HepG2 (cell line): Measurements from ENCODE around the gene OGFR.

Source experiments
- CREM ChIP-seq, 2 experiments: sonication (generic) in 1 of 2; formaldehyde crosslinking in 1 of 2; IDR thresholded peaks; 2 replicates each; pipeline versions ENCODE4 v1.4.0 to v1.6.1; 2016 to 2020; ENCODE audit warnings: antibody characterized with exemption in 1 of 2, mild to moderate bottlenecking in 1 of 2, missing genetic modification reagents in 1 of 2
- FLYWCH1 ChIP-seq: sonication (generic); formaldehyde crosslinking; IDR thresholded peaks from 2 replicates; pipeline ENCODE4 v1.8.1; 2023; ENCODE audit warnings: mild to moderate bottlenecking, missing genetic modification reagents
- GTF2F1 ChIP-seq: fragments of 150-350 bp; IDR thresholded peaks from 2 replicates; pipeline ENCODE4 v1.6.1; 2014; ENCODE audit warnings: low read length
- NCOA1 ChIP-seq: sonication (generic); formaldehyde crosslinking; IDR thresholded peaks from 2 replicates; pipeline ENCODE4 v1.9.0; 2021; ENCODE audit warnings: missing genetic modification reagents
- NFYB ChIP-seq: sonication (generic); formaldehyde crosslinking; IDR thresholded peaks from 2 replicates; pipeline ENCODE4 v1.4.0; 2020; ENCODE audit warnings: missing genetic modification reagents
- POLR2AphosphoS5 ChIP-seq: IDR thresholded peaks from 2 replicates; pipeline ENCODE4 v1.6.1; 2012; ENCODE audit warnings: low read depth, low read length
- PREB ChIP-seq: sonication (generic); formaldehyde crosslinking; IDR thresholded peaks from 2 replicates; pipeline ENCODE4 v1.4.0; 2020; ENCODE audit warnings: missing genetic modification reagents
- RAD21 ChIP-seq: fragments of 450-650 bp; formaldehyde crosslinking; IDR thresholded peaks from 2 replicates; pipeline ENCODE4 v1.5.0; 2020; ENCODE audit warnings: mild to moderate bottlenecking
- SALL1 ChIP-seq: sonication (generic); formaldehyde crosslinking; IDR thresholded peaks from 2 replicates; pipeline ENCODE4 v1.8.0; 2022; ENCODE audit warnings: mild to moderate bottlenecking, missing genetic modification reagents
- TARDBP ChIP-seq: sonication (generic); formaldehyde crosslinking; IDR thresholded peaks from 2 replicates; pipeline ENCODE4 v1.8.0; 2022; ENCODE audit warnings: mild to moderate bottlenecking, missing genetic modification reagents
- ZFX ChIP-seq: sonication (generic); formaldehyde crosslinking; IDR thresholded peaks from 2 replicates; pipeline ENCODE4 v1.4.0; 2020; ENCODE audit warnings: mild to moderate bottlenecking, low read depth, missing genetic modification reagents, moderate library complexity
- ZKSCAN1 ChIP-seq: fragments of 150-350 bp; IDR thresholded peaks from 2 replicates; pipeline ENCODE4 v1.6.1; 2014; ENCODE audit warnings: low read length
- ZNF772 ChIP-seq: sonication (generic); formaldehyde crosslinking; IDR thresholded peaks from 2 replicates; pipeline ENCODE4 v1.5.0; 2020; ENCODE audit warnings: mild to moderate bottlenecking, missing genetic modification reagents
- ZNF788 ChIP-seq: sonication (generic); formaldehyde crosslinking; IDR thresholded peaks from 2 replicates; pipeline ENCODE4 v1.5.0; 2020; ENCODE audit warnings: mild to moderate bottlenecking, missing genetic modification reagents, borderline replicate concordance

GRCh38 chr20:62846166-62846890 is 41.7 kb downstream of the OGFR start:
- TF ChIP-seq RAD21 (no peak), PREB (CRISPR knock-in tag) (no peak), GTF2F1 (no peak), TARDBP (CRISPR knock-in tag) (no peak), CREM (IDR thresholded peaks at IDR 0.05) (no peak), CREM (CRISPR knock-in tag; IDR thresholded peaks at IDR 0.05) (no peak), ZFX (CRISPR knock-in tag) (no peak), ZNF788 (CRISPR knock-in tag) (no peak), ZNF772 (CRISPR knock-in tag) (no peak), NFYB (CRISPR knock-in tag) (no peak), NCOA1 (no peak), ZKSCAN1 (no peak), FLYWCH1 (CRISPR knock-in tag) (no peak), SALL1 (CRISPR knock-in tag) (no peak), POLR2AphosphoS5 (no peak)
